HG02678 (cell line): ENCODE results near the gene G3BP1.
A peak's percentile ranks its signal among the peaks of the same experiment; 100 is the strongest.
"Not testable (repeated sequence)": the region's sequence is repeated elsewhere in the genome, so short reads cannot be mapped to it uniquely, and the experiment has no call there.

Experiments
- ATAC-seq: cut with Tn5 transposase; IDR thresholded peaks from one replicate; pipeline ENCODE4 v1.9.1; 2021; ENCODE audit warnings: mild to moderate bottlenecking, moderate library complexity; ENCODE audit not compliant: unreplicated experiment

The G3BP1 gene

GRCh38 chr5:151793358-151793757 lies 21.6 kb downstream of the G3BP1 start:
- no peak for ATAC-seq

GRCh38 chr5:151795426-151795825 lies 23.7 kb downstream of the G3BP1 start:
- ATAC-seq, result no peak

- ATAC-seq, result no peak
These were observed 26.9 kb downstream of the G3BP1 start for GRCh38 chr5:151798674-151799073.

GRCh38 chr5:151799407-151799806 lies 27.7 kb downstream of the G3BP1 start:
- no peak for ATAC-seq

GRCh38 chr5:151800532-151800931 lies 28.8 kb downstream of the G3BP1 start:
- ATAC-seq, result no peak

- ATAC-seq, result no peak
These were observed 33.9 kb downstream of the G3BP1 start for GRCh38 chr5:151805414-151806223.

GRCh38 chr5:151808451-151809169 lies 36.9 kb downstream of the G3BP1 start:
- ATAC-seq, result no peak

- peak; percentile 40 for ATAC-seq
These were observed 38.7 kb downstream of the G3BP1 start for GRCh38 chr5:151810449-151810848.

- ATAC-seq, result no peak
These were observed 39.1 kb downstream of the G3BP1 start for GRCh38 chr5:151810897-151811296.

GRCh38 chr5:151811593-151812321 lies 40.0 kb downstream of the G3BP1 start:
- ATAC-seq, result no peak

- no peak for ATAC-seq
These were observed 41.1 kb downstream of the G3BP1 start for GRCh38 chr5:151812757-151813309.

GRCh38 chr5:151815051-151815450 lies 43.3 kb downstream of the G3BP1 start:
- no peak for ATAC-seq

- no peak for ATAC-seq
These were observed 48.1 kb downstream of the G3BP1 start for GRCh38 chr5:151819830-151820229.

GRCh38 chr5:151820271-151820670 lies 48.5 kb downstream of the G3BP1 start:
- ATAC-seq, result no peak

GRCh38 chr5:151820903-151821302 lies 49.1 kb downstream of the G3BP1 start:
- no peak for ATAC-seq

GRCh38 chr5:151822141-151822540 lies 50.4 kb downstream of the G3BP1 start:
- ATAC-seq, result no peak

GRCh38 chr5:151825445-151825844 lies 53.7 kb downstream of the G3BP1 start:
- ATAC-seq, result peak; percentile 68

GRCh38 chr5:151829370-151829769 lies 57.6 kb downstream of the G3BP1 start:
- no peak for ATAC-seq

- ATAC-seq, result not testable (repeated sequence)
These were observed 61.1 kb downstream of the G3BP1 start for GRCh38 chr5:151832843-151833242.

GRCh38 chr5:151846765-151847164 lies 75.0 kb downstream of the G3BP1 start:
- ATAC-seq, result no peak

- ATAC-seq, result no peak
These were observed 76.1 kb downstream of the G3BP1 start for GRCh38 chr5:151847871-151848270.
